Mesenchymal stem cell (in vitro differentiated cells and primary cell): ENCODE measurements around the gene TPMT.

ENCODE experiments used
- DNase-seq: peaks from one replicate; pipeline ENCODE4 v3.0.0-alpha.2; 2013
- H2AFZ ChIP-seq: one replicate; pipeline ENCODE4 v1.6.1; 2013; ENCODE audit warnings: low read depth, mild to moderate bottlenecking, control low read depth, inconsistent platforms, low read length, moderate library complexity
- H2AK5ac ChIP-seq: 2 replicates; pipeline ENCODE4 v1.6.1; 2013; ENCODE audit warnings: low read length, moderate library complexity, mild to moderate bottlenecking, inconsistent platforms; ENCODE audit not compliant: severe bottlenecking
- H2BK120ac ChIP-seq: one replicate; pipeline ENCODE4 v1.6.1; 2013; ENCODE audit warnings: low read depth, mild to moderate bottlenecking, inconsistent platforms, low read length, moderate library complexity
- H2BK12ac ChIP-seq, 2 experiments: one replicate each; pipeline ENCODE4 v1.6.1; 2013; ENCODE audit warnings: inconsistent platforms in 2 of 2, low read length in 2 of 2, mild to moderate bottlenecking in 2 of 2, moderate library complexity in 2 of 2, control low read depth in 1 of 2
- H2BK15ac ChIP-seq: one replicate; pipeline ENCODE4 v1.6.1; 2013; ENCODE audit warnings: mild to moderate bottlenecking, low read depth, inconsistent platforms; ENCODE audit not compliant: poor library complexity, severe bottlenecking
- H2BK5ac ChIP-seq: 2 replicates; pipeline ENCODE4 v1.6.1; 2013; ENCODE audit warnings: low read depth, mild to moderate bottlenecking, low read length, control low read depth, inconsistent platforms; ENCODE audit not compliant: poor library complexity, severe bottlenecking
- H3K14ac ChIP-seq, 2 experiments: one replicate each; pipeline ENCODE4 v1.6.1; 2013; ENCODE audit warnings: inconsistent platforms in 2 of 2, low read length in 2 of 2, control low read depth in 1 of 2, mild to moderate bottlenecking in 1 of 2, moderate library complexity in 1 of 2
- H3K18ac ChIP-seq, 2 experiments: one replicate each; pipeline ENCODE4 v1.6.1; 2013; ENCODE audit warnings: inconsistent platforms in 2 of 2, low read length in 2 of 2, control low read depth in 1 of 2, low read depth in 1 of 2, mild to moderate bottlenecking in 1 of 2
- H3K23ac ChIP-seq, 2 experiments: one replicate each; pipeline ENCODE4 v1.6.1; 2013; ENCODE audit warnings: inconsistent platforms in 2 of 2, low read length in 2 of 2, mild to moderate bottlenecking in 2 of 2, moderate library complexity in 2 of 2, control low read depth in 1 of 2
- H3K27ac ChIP-seq: 2 replicates; pipeline ENCODE4 v1.5.1; 2013; ENCODE audit warnings: mild to moderate bottlenecking, moderate library complexity, low read length, control low read depth, inconsistent platforms; ENCODE audit not compliant: poor library complexity, severe bottlenecking
- H3K27me3 ChIP-seq, 2 experiments: 2 replicates each; pipeline versions ENCODE4 v1.6.1 to v1.7.0; 2013; ENCODE audit warnings: low read length in 2 of 2, mild to moderate bottlenecking in 2 of 2, moderate library complexity in 2 of 2, control low read depth in 1 of 2, inconsistent platforms in 1 of 2; ENCODE audit not compliant: control insufficient read depth in 1 of 2, insufficient read depth in 1 of 2
- H3K36me3 ChIP-seq, 2 experiments: 2 replicates each; pipeline versions ENCODE4 v1.6.1 to v1.7.0; 2013; ENCODE audit warnings: low read length in 2 of 2, control low read depth in 1 of 2, inconsistent platforms in 1 of 2, low read depth in 1 of 2, mild to moderate bottlenecking in 1 of 2; ENCODE audit not compliant: insufficient read depth in 2 of 2, control insufficient read depth in 1 of 2
- H3K4ac ChIP-seq, 2 experiments: one replicate each; pipeline ENCODE4 v1.6.1; 2013; ENCODE audit warnings: inconsistent platforms in 2 of 2, low read length in 2 of 2, mild to moderate bottlenecking in 2 of 2, moderate library complexity in 2 of 2, control low read depth in 1 of 2, low read depth in 1 of 2
- H3K4me1 ChIP-seq: 2 replicates; pipeline ENCODE4 v1.6.1; 2013; ENCODE audit warnings: low read depth, low read length, control low read depth; ENCODE audit not compliant: control insufficient read depth, insufficient read depth
- H3K4me2 ChIP-seq: 2 replicates; pipeline ENCODE4 v1.6.1; 2013; ENCODE audit warnings: low read length, mild to moderate bottlenecking, inconsistent platforms; ENCODE audit not compliant: poor library complexity, severe bottlenecking
- H3K4me3 ChIP-seq, 2 experiments: 2 replicates each; pipeline versions ENCODE4 v1.5.1 to v1.7.0; 2013; ENCODE audit warnings: low read length in 2 of 2, mild to moderate bottlenecking in 2 of 2, control low read depth in 1 of 2, low read depth in 1 of 2; ENCODE audit not compliant: insufficient read depth in 1 of 2
- H3K79me1 ChIP-seq: replicated peaks from 2 replicates; pipeline ENCODE4 v1.6.1; 2013; ENCODE audit warnings: mild to moderate bottlenecking, control low read depth, low read length, inconsistent platforms; ENCODE audit not compliant: poor library complexity, severe bottlenecking
- H3K9ac ChIP-seq: 2 replicates; pipeline ENCODE4 v1.7.0; 2013; ENCODE audit warnings: mild to moderate bottlenecking, low read length, moderate library complexity
- H3K9me3 ChIP-seq: 2 replicates; pipeline ENCODE4 v1.7.0; 2013; ENCODE audit warnings: mild to moderate bottlenecking, low read length; ENCODE audit not compliant: control insufficient read depth
- H4K8ac ChIP-seq: one replicate; pipeline ENCODE4 v1.6.1; 2013; ENCODE audit warnings: inconsistent platforms, mild to moderate bottlenecking, low read length, moderate library complexity
- H4K91ac ChIP-seq: one replicate; pipeline ENCODE4 v1.6.1; 2013; ENCODE audit warnings: mild to moderate bottlenecking, low read length, inconsistent platforms
- WGBS: methylation state at CpG from one replicate; pipeline ENCODE4 v1.1.7; 2013; ENCODE audit warnings: mixed read lengths; 5-methylcytosine and 5-hydroxymethylcytosine counted together

TPMT gene

GRCh38 chr6:18100296-18100695 is 54.6 kb downstream of the TPMT start:
- H3K9ac ChIP-seq = no peak overlapping the region
- no peak overlapping the region for H3K23ac ChIP-seq
- no peak overlapping the region for H3K27ac ChIP-seq
- H2AK5ac ChIP-seq = no peak overlapping the region
- H3K9me3 ChIP-seq = no peaks in the 10 kb centered on the region
- no peak overlapping the region for H4K91ac ChIP-seq
- H3K18ac ChIP-seq = no peak overlapping the region
- H3K4me2 ChIP-seq = no peak overlapping the region
- H2BK15ac ChIP-seq = no peak overlapping the region
- H3K36me3 ChIP-seq = no peaks in the 10 kb centered on the region
- H2BK120ac ChIP-seq = no peak overlapping the region
- H2BK12ac ChIP-seq = no peak overlapping the region
- WGBS = 79% methylated on average over 3 of the region's 3 CpGs
- no peak overlapping the region for H2AFZ ChIP-seq
- no peak overlapping the region for H2BK5ac ChIP-seq
- H3K14ac ChIP-seq = no peak overlapping the region
- no peak for DNase-seq
- no peaks in the 10 kb centered on the region for H3K4me1 ChIP-seq
- H3K79me1 ChIP-seq = no peaks in the 10 kb centered on the region
- H3K4me3 ChIP-seq = no peak overlapping the region
- no peaks in the 10 kb centered on the region for H3K27me3 ChIP-seq
- H4K8ac ChIP-seq = no peak overlapping the region
- H3K4ac ChIP-seq = no peak overlapping the region

- H2BK12ac ChIP-seq = no peak overlapping the region
- no peak overlapping the region for H4K8ac ChIP-seq
- no peak overlapping the region for H2AK5ac ChIP-seq
- H3K4me3 ChIP-seq = no peak overlapping the region
- no peaks in the 10 kb centered on the region for H3K79me1 ChIP-seq
- H3K27me3 ChIP-seq = no peaks in the 10 kb centered on the region
- DNase-seq = no peak
- H3K14ac ChIP-seq = no peak overlapping the region
- H3K27ac ChIP-seq = no peak overlapping the region
- no peak overlapping the region for H2AFZ ChIP-seq
- no peak overlapping the region for H3K18ac ChIP-seq
- H4K91ac ChIP-seq = no peak overlapping the region
- 100% methylated on average over 1 of the region's 2 CpGs for WGBS
- no peak overlapping the region for H2BK15ac ChIP-seq
- H3K4me1 ChIP-seq = no peaks in the 10 kb centered on the region
- H3K9ac ChIP-seq = no peak overlapping the region
- no peak overlapping the region for H3K4ac ChIP-seq
- H3K36me3 ChIP-seq = no peaks in the 10 kb centered on the region
- no peaks in the 10 kb centered on the region for H3K9me3 ChIP-seq
- H2BK120ac ChIP-seq = no peak overlapping the region
- no peak overlapping the region for H3K4me2 ChIP-seq
- H3K23ac ChIP-seq = no peak overlapping the region
- H2BK5ac ChIP-seq = no peak overlapping the region
These were observed 55.4 kb downstream of the TPMT start for GRCh38 chr6:18099511-18099910.

DNA sequence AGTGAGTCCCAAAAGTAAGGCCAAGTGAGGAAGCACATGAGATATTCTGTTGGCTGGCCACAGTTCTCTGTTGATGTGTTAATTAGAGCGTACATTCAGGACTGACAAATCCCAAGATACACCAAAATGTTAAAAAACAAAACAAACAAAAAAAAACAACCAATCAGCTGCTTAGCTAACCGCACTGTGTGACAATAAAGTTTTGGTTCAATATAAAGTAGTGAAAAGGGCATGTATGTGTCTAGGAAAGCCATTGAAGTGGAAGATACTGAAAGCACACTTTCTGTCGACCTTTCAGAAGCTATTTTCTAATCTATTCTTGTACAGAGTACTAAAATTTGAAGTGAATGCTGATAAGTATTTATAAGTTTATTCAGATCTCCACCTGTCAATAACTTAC is 58.5 kb downstream of the TPMT start:
- Histone ChIP-seq H3K79me1 (no peaks in the 10 kb centered on the region), H3K9me3 (no peaks in the 10 kb centered on the region), H3K4me2 (no peak overlapping the region), H2BK15ac (no peak overlapping the region), H2AK5ac (no peak overlapping the region), H3K36me3 (no peaks in the 10 kb centered on the region), H4K91ac (no peak overlapping the region), H3K23ac (no peak overlapping the region), H2BK12ac (no peak overlapping the region), H3K14ac (no peak overlapping the region), H3K4me3 (no peak overlapping the region), H2BK5ac (no peak overlapping the region), H2AFZ (no peak overlapping the region), H2BK120ac (no peak overlapping the region), H3K27ac (no peak overlapping the region), H4K8ac (no peak overlapping the region), H3K18ac (no peak overlapping the region), H3K4ac (no peak overlapping the region), H3K9ac (no peak overlapping the region), H3K27me3 (no peaks in the 10 kb centered on the region), H3K4me1 (no peaks in the 10 kb centered on the region)
- no peak for DNase-seq
- 100% methylated on average over 1 of the region's 3 CpGs for WGBS

- no peak overlapping the region for H3K14ac ChIP-seq
- no peak overlapping the region for H3K18ac ChIP-seq
- no peak overlapping the region for H3K4me2 ChIP-seq
- no peak overlapping the region for H3K27ac ChIP-seq
- no peak overlapping the region for H2BK15ac ChIP-seq
- H3K4ac ChIP-seq = no peak overlapping the region
- H3K9me3 ChIP-seq = peaks cover 12% of the 10 kb centered on the region
- no peak overlapping the region for H2BK5ac ChIP-seq
- no peak overlapping the region for H4K8ac ChIP-seq
- no peaks in the 10 kb centered on the region for H3K4me1 ChIP-seq
- H3K23ac ChIP-seq = no peak overlapping the region
- H3K79me1 ChIP-seq = no peaks in the 10 kb centered on the region
- H3K9ac ChIP-seq = no peak overlapping the region
- WGBS = 84% methylated on average over 1 of the region's 1 CpG
- H3K36me3 ChIP-seq = no peaks in the 10 kb centered on the region
- H3K4me3 ChIP-seq = no peak overlapping the region
- no peaks in the 10 kb centered on the region for H3K27me3 ChIP-seq
- H2AK5ac ChIP-seq = no peak overlapping the region
- H2BK120ac ChIP-seq = no peak overlapping the region
- no peak for DNase-seq
- no peak overlapping the region for H2BK12ac ChIP-seq
- H2AFZ ChIP-seq = no peak overlapping the region
- H4K91ac ChIP-seq = no peak overlapping the region
These were observed 63.5 kb downstream of the TPMT start for GRCh38 chr6:18091382-18091781.
